NOMO-1 treated with DMSO at 0.1 percent for 48 hours (cell line): Measurements from ENCODE around the gene ARX.

Source experiments
- DNase-seq: peaks from one replicate; lab custom pipeline; 2025; ENCODE audit not compliant: unreplicated experiment; lab: John Stamatoyannopoulos, UW

Gene ARX

DNA sequence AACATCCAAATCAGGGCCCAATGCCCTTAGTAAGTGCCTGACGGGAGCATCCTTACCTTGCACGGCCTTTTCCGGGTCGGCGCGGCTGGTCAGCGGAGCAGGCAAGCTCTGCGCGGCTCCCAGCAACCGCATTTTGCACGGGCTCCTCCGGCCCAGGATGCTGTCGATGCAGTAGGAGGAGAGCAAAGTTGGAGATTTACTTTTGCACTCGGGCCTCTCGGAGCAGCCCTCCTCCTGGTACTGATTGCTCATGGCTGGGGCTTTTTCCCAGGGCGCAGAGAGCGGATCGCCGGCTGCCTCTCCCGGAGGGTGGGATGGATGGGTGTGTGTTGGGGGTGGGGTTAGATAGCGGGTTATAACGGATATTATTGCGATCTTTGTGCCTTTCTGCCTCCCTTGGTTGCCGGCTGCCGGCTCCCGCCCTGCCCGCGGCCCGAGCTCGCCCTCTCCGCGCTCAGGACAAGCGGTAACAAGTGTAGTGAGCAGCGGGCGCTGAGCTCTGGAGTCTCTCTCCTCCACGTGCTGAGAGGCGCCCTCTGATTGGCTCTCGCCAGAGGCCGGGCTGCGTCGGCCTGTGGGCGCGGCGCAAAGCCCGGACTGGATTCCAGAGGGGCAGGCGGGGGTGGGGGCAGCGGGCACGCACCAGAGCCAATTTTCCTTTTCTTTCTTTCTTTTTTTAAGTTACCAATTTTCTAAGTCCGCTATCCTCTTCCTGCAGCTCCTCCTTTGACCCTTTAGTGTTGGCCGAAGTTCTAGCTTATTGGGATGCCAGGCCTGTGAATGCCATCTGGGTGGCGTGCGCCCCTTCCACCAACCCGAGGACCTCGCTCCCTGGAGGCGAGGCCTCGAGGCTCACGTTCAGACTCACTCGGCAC, at the start of gene ARX:
TSS of gene ARX (minus strand) at position 480 of the 875 bp plus-strand sequence. CDS start at position 252, 228 bp downstream.
- no peak for DNase-seq

DNA sequence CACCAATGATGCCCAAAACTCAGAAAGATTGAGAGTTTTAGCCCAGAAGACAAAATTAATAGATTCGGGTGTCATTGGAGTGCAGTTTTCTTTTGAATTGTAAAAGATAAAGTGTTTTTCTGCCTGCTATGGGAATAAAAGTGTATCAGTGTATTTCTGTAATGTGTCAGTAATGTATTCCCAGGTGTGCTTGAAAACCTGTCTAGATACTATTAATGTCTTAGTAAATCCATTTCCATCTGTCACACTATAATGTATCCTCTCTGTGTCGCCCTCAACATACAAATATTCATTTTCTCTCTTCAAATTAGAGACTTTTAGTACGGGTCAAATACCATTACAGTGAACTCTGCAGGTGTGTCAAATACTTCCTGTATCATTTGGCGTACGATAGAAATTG, 43.5 kb upstream of the ARX start:
- no peak for DNase-seq

DNA sequence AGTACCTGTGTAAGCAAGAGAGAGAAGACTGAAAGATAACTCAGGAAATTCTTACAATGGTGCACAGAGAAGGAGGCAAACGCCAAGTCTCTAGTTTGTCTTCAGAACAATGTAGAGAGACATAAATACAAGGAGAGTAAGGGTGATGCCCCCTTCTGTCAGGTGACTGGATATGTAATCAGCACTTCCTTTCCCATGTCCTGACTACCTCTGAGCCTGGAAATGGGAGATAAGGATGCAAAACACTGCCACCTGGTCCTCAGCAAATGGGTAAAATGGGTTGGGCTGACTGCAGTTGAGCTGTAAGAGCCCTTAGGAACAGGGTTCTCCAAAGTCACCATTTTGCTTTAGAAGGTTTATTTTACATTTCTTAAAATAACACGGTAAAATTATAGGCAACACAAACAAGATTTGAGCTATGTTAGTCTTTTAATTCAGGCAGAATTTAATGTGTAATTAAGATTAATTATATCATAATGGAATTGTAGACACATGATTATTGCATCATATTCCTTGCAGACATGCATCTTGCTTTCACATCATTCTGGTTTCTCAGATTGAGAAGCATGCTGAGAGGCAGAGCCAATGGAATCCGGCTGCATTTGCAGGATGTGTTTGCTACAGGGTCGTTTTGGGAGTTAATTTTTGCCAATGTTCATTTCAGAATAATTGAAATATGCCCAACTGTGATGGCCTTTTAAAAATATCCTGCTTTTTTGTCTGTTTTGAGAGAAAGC, 37.2 kb upstream of the ARX start:
- DNase-seq, result no peak

DNA sequence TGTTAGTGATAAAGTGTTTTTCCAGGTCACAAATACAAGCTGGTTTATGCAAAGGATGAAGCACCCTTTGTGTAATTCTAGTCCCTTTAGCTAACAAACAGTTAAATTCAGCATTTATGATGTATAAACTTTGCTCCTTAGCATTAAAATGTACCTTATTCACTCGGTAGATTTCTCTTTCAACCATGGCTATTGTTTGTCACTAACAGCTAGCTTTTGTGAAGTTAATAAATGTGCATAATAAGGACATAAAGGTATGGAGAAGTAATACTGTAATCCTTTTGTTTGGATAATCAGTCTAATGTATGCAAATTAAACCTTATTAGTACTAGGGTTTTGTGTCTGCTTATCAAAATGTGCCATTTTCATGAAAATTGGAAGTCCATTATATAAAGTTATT, 34.2 kb upstream of the ARX start:
- no peak for DNase-seq

DNA sequence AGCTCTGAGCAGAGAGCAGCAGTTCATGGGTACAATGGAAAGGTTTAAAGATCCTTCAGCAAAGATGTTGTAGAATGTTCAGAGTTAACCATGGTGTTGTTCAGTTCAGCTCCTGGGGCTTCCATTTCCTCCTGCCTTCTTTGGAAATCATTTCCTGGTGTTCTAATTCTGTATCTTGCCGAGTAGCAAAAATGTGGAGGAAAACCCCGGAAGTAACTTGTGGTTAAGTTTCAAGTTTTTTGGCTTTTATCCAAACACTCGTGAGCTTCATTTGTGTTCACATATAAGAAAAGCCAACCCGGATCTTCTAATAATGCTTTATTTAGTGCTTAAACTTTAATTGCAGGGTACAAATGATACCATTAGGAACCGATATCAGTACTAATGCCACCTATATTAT, 33.6 kb upstream of the ARX start:
- DNase-seq, result no peak

DNA sequence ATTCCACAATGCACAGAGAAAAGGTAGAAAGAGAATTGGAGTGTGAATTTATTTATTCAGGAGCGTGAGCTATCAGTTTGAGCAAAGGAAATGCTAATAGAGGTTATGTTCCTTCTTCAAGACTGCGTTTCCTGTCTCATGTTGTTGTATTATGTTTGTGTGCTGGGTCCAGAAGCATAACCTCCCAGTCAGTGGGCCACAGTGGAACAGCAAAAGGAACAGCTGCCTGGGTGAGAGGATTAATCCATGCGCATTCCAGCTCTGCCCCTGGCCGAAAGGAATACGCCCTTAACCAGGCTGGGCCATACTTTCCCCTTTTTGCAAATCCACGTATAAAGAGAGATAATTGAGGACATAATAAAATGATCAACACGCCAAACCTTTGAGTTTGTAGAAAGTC, 32.4 kb upstream of the ARX start:
- no peak for DNase-seq

DNA sequence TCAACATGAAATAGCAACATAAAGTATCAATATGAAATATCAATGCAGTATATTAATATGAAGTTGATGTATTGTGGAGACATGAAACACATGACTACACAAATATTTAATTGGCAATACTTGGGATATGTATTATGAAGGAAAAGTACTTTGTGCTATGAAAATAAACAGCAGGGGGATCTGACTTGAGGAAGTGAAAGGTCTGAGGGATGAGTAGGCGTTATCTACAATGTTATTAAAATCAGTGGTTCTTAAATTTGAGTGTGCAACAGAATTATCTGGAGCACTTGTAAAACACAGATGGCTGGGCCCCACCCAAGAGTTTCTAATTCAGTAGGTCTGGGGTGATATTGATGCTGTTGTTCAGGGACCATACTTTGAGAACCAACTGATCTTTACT, 27.4 kb upstream of the ARX start:
- no peak for DNase-seq

DNA sequence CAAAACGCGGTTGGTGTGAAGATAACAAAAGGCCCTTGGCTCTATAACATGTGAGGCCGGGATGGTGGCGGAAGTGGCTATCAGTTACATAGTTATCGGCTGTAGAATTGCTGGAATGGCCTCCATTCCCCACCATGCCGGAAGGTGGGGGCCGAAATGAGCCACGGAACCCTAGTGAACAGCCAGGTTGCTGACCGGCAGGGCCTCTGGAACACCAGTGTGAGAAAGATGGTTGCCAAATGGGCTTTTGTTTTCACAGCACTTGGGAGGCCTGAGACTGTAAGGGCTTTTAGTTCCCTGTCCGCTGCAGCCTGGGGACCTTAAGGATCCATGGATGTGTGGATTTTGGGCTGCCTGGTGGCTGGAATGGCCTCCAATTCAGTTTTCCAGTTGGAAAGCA, 23.3 kb upstream of the ARX start:
- DNase-seq, result no peak

DNA sequence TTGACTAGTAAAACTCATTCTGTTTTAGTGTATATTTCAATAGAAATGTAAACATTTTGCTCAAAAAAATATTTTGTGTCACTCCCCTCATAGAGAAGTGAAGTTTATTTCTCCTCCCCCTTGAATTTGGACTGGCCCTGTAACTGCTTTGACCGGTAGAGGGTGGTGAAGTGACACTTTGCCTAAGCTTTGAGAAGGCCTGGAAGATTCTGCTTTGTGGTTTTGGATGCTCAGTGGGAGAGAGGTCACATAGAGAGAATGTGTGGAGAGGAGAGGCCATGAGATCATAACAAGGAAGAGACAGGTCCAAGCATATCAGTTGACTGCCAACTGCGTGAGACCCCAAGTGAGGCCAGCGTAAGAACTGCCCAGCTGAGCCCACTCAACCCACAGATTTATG, 19.1 kb upstream of the ARX start:
- DNase-seq, result no peak

DNA sequence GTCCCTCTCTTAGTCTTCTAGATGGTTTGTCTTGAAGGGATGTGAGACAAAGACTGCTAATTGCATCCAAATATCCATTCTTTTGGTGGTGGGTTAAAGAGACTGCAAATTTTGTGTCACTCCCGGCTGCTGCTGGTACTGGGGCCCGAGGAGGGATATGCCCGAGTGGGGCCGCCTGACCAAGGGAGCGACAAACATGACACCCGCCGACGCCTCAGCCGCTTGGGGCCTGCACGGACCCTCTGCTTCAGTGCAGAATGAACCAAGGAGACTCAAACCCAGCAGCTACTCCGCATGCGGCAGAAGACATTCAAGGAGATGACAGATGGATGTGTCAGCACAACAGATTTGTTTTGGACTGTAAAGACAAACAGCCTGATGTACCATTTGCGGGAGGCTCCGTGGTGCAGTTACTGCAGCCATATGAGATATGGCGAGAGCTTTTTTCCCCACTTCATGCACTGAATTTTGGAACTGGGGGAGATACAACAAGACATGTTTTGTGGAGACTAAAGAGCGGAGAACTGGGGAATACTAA, 13.6 kb upstream of the ARX start:
- DNase-seq, result no peak

DNA sequence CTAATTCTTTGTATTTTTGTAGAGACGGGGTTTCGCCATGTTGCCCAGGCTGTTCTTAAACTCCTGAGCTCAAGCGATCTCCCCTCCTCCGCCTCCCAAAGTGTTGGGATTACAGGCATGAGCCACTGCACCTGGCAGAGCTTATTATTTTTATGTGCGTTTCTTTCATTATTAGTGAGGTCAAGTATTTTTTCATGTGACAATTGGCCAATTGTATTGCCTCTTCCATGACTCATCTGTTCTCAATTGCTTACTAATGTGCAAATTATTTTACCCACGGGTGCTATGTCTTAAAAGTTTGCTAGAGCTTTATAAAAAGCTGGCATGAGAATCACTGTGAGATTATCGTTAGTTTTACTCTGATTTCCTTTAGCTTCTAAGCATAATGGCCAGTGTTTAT, 13.0 kb upstream of the ARX start:
- DNase-seq, result no peak

DNA sequence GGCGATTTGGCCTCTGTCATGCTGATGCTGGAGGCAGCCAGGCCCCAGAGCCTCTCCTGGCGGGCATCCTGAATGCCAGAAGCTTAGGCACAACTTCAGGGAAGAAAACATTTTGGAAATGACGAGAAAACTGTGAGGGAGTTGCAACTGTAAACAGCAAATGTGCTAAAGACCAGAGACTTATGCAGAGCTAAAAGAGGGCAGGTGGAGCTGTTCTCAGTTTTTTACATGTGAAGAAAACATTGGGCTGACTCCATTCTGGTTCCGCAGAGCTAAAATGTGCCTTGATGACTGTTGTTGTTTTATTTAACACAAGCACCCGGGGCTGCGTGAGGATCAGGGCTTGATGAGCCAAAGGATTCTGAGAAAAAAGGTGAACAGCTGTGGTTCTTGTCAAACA, 10.8 kb upstream of the ARX start:
- no peak for DNase-seq

DNA sequence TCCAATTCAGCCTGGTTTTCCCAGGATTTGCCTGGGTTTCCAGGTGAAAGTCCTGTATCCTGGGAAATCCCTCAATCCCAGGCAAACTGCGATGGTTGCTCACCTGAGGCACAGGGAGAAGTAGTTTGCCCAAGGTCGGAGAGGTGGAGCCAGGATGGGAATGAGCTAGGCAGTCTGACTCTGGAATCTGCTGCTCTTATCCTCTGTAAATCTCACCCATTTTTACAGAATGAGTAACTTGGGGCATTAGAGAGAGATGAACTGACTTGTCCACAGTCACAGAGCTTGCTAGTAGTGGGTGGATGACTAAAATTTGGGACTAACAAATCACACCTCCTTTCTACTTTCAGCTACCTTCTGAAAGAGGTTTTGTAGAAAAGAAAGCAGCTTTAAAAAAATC, 9.8 kb upstream of the ARX start:
- DNase-seq, result no peak

DNA sequence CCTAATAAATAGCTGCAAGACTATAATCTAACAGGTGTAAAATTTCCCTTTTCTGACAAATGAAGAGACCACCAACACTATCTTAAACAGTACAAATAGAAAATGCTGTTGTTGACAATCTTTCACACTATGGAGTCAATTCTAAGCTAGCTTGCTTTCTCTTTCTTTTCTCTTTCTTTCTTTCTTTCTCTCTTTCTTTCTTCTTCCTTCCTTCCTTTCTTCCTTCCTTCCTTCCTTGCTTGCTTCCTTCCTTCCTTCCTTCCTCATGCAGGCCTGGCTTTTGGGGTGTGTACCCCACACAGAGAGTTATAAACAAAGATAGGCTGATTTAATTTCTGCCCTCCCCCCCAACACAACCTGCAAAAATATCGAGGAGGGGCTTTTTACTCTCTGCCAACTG, 8.1 kb upstream of the ARX start:
- DNase-seq, result no peak

DNA sequence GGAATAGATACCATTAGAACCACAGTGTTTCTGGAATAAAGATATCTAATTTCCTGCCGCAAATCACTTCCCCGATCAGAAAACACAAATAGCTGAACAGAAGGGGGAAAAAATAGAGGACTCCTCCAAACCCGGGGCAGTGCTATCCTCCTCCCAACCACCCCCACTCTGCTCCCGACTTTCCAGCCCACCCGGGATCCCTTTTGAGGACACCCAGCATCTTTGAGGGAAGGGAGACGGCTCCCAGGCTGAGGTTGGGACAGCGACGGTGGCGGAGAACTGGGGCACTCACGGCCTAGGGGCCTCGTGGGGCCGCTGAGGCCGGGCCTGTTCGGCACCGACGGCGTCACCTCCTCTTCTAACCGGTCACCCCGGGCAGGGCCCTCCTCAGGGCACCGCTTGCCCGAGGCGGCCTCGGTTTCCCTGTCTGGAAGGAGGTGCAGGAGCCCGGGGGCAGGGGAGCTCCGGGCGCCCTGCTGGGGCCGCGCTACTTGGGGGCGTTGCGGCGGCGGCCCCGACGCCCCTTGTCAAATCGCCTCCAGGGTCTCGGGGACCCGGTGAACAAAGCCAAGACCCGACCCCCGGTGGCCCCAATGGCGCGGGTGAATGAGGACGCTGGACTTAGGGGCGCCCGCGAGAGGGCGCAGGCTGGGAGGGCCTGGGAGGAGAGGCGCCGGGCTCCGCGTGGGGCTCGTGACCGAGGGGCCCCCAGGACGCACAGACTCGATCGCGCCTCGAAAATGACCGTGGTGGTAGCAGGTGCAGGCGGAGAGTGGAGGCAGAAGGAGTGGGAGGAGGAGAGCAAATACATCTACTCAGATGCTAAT, 6.9 kb upstream of the ARX start:
- no peak for DNase-seq

DNA sequence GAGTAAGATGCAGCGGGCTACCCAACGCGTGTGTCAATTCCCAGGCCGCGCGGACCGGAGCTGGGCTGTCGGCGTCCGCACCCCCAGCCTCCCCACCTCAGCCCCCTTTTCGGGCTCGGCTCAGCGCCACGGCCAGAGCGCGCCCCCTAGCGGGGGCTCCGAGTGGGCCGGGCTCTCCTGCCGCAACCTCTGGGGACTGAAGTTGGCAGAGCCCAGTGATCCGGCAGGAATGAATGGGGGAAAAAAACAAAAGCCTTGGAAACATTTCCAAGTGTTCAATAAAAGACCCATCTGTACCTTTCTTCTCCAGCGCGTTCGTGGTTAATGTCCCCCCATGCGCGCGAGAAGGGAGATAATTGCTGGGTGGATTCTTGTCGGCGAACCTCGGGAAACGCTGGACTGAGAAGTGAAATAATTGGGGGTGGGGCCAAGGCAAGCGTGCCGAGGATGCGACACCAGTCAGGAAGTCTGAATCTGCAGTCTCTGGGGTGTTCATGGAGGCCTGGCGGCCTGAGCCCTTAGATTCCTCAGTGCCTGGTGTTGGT, 5.2 kb upstream of the ARX start:
- no peak for DNase-seq

DNA sequence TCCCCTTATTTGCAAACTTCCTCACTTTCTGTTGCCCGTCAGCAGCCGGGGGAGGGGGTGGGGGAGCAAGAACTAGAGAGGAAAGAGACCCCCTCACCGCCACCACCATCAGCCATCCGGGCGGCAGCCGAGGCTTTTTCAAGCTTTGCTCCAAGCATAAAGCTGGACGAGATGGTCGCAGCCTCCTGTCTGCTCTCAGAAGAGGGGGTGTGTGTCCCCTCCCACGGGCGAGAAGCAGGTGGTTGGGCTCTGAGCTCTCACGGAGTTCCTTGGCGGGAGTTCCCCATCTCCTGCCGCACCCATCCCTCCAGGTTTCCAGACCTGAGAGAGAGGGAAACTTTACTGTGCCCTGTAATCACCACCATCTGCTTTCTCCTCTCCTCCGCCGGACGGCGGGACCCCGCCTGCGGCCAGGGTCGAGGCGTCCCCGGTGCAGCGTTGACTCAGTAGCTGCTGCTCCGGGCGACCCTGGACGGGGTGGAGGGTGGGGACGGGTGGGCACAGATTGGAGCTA, 4.7 kb upstream of the ARX start:
- DNase-seq, result no peak

DNA sequence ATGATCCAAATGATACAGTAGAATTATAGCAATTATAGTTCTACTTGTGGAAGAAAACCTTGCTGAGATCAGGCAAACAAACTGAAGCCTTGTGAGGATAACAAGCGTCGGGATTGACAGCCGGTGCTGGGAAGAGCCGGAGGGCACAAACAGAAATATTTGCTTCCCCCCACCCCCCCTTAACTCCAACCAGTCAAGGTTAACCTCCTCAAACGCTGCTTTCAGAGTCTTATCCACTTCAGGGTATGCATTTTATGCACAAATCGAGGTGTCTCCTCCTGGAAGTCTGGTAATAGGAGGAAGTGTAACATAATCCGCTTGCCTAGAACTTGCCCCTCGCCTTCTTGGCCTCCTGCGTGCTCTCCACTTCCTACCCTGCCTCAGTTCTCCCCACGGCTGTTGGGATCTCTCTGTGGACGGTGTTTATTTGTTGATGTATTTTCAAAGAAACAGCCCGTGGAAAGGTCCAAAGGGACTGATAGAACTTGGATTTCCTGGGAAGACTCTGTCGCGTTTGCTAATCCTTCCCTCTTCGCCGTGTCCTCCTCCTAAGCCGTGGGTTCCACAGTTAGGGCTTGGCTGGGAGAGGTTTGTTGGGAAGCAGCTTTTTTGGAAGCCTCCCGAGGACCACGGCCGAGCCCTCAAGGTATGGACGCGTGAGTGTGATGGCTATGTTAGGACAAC, 4.1 kb upstream of the ARX start:
- no peak for DNase-seq

DNA sequence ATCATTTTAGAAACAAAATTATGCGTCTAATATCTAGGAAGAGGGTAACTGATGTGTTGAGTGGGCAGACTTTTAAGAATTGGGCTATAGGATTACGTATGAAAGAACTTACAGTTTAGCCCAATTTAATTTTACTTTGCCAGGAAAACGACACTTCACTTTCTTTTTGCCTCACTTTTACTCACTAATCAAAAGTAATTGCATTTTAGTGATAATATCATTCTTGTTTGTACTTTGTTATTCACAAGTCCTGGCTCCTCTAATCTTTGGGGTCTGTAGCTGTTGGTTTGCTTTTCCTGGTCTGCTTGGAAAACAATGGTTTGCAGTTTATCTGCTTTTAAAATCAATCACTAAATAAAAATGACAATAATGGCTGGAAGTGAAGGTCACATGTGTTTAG, 2.9 kb upstream of the ARX start:
- no peak for DNase-seq

DNA sequence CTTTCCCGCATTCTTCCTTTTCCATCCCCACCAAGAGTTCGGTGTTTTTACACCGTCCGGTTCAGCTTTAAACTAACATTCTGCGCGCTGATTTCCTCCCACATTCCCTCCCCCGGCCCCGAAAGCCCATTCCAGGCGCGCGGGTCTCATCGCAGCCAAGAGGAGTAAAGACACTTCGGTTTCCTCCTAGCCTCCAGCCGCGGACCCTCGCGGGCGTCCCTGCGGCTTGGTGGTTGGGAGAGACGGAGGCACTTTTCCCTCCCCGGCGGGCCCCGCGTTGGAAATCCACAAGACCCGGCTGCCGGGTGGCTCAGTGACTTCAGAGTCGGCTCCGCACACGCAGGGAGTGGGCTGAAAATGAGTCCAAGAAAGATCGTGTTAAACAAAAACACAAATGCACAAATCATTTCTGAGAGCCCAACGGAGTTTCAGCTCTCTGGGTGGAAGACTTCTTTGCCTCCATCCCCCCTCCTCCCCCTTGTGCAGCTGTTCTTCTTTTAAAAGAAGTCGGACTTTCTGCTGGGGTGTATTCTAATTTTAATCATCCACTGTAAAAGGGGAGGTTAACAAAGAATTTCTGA, 2.0 kb upstream of the ARX start:
- no peak for DNase-seq
